Measurements from ENCODE around the gene GNLY. TPM values are rescaled to one million over a fixed set of nuclear protein-coding genes. Genes with fewer than 3 reads are reported as not detected.

GNLY gene
- total and polyA plus RNA-seq, 2 of the 13 experiments (the other 11 are each of a cell fraction or from before 2014, with no cell fraction given), result not detected

DNA sequence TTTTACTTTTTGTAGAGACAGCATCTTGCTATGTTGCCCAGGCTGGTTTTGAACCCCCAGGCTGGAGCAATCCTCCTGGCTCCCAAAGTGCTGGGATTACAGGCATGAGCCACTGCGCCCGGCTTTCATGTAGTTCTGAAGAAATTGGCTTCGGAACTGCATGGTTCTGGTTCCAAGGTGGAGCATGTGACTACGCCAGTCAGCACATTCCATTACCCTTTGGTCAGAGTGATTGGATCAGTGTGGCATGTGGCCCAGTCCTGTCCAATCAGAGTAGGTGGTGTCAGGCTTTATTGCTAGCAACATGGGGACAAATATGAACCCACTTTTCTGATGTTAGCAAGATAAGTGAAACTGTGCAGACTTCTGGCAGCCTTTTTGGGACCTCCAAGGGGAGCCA is 43.3 kb downstream of the GNLY start:
- peaks cover 4 to 29% of the 10 kb centered on the region in 2 experiments; a peak in 3 of 5 replicates for H3K27me3 ChIP-seq (ENCODE audit: control insufficient read depth in 1 of 2, insufficient read depth in 2 of 2, low read length in 2 of 2)
- DNase-seq (ENCODE audit: low spot score) (peak; percentile 63), FAIRE-seq (no peak), ATAC-seq (no peak)
- H3K4me1 ChIP-seq (ENCODE audit: insufficient read depth, low read length), result peaks cover 32% of the 10 kb centered on the region
- H3K4me3 ChIP-seq (replicated peaks in 1 of 3; ENCODE audit: insufficient read depth in 1 of 3, low read depth in 2 of 3, low read length in 3 of 3), result no peak overlapping the region
- TF ChIP-seq, protein P1, sequence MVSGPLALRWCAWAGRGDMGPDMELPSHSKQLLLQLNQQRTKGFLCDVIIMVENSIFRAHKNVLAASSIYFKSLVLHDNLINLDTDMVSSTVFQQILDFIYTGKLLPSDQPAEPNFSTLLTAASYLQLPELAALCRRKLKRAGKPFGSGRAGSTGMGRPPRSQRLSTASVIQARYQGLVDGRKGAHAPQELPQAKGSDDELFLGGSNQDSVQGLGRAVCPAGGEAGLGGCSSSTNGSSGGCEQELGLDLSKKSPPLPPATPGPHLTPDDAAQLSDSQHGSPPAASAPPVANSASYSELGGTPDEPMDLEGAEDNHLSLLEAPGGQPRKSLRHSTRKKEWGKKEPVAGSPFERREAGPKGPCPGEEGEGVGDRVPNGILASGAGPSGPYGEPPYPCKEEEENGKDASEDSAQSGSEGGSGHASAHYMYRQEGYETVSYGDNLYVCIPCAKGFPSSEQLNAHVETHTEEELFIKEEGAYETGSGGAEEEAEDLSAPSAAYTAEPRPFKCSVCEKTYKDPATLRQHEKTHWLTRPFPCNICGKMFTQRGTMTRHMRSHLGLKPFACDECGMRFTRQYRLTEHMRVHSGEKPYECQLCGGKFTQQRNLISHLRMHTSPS (CRISPR knock-in tag; IDR thresholded peaks at IDR 0.05; ENCODE audit: low read depth), result no peak
- TF ChIP-seq MAFF (IDR thresholded peaks at IDR 0.05; ENCODE audit: low read depth, low read length) (peak; percentile 62), NFYC (CRISPR knock-in tag; IDR thresholded peaks at IDR 0.05) (peak; percentile 27; the same call in 1 of the 2 replicates), GFI1 (CRISPR knock-in tag; IDR thresholded peaks at IDR 0.05; ENCODE audit: borderline replicate concordance) (no peak), ZNF572 (CRISPR knock-in tag; IDR thresholded peaks at IDR 0.05) (no peak), NFYB (CRISPR knock-in tag; IDR thresholded peaks at IDR 0.05) (0 out of 2 replicates have a peak, but pooled peaks have one; percentile 24), ZMYM2 (CRISPR knock-in tag; IDR thresholded peaks at IDR 0.05) (no peak), STAT5B (CRISPR knock-in tag; IDR thresholded peaks at IDR 0.05) (no peak), MTF1 (CRISPR knock-in tag; IDR thresholded peaks at IDR 0.05) (no peak), MAFK (conservative IDR thresholded peaks at IDR 0.05 in 1 of 2, IDR thresholded peaks at IDR 0.05 in 1 of 2; ENCODE audit: low read length in 2 of 2) (peak; percentile 35 to 63), MXD4 (CRISPR knock-in tag; IDR thresholded peaks at IDR 0.05) (no peak), ZNF335 (CRISPR knock-in tag; IDR thresholded peaks at IDR 0.05) (no peak)
- TF ChIP-seq, protein P2, sequence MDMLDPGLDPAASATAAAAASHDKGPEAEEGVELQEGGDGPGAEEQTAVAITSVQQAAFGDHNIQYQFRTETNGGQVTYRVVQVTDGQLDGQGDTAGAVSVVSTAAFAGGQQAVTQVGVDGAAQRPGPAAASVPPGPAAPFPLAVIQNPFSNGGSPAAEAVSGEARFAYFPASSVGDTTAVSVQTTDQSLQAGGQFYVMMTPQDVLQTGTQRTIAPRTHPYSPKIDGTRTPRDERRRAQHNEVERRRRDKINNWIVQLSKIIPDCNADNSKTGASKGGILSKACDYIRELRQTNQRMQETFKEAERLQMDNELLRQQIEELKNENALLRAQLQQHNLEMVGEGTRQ (IDR thresholded peaks at IDR 0.05; ENCODE audit: low read depth, low read length), result peak; percentile 77
- TF ChIP-seq, protein P2 (CRISPR knock-in tag; IDR thresholded peaks at IDR 0.05; ENCODE audit: borderline replicate concordance), result no peak
- BruUV-seq (replicated peaks), result no TSS peak
- H2AFZ ChIP-seq (ENCODE audit: low read length), result no peak overlapping the region
- H3K9me3 ChIP-seq (ENCODE audit: low read length), result no peaks in the 10 kb centered on the region
- H4K20me1 ChIP-seq (ENCODE audit: insufficient read depth, low read length), result no peaks in the 10 kb centered on the region
- no peak overlapping the region for H3K27ac ChIP-seq (ENCODE audit: extremely low read length, insufficient read depth, low read length)
- no peaks in the 10 kb centered on the region for H3K36me3 ChIP-seq (replicated peaks in 1 of 2; ENCODE audit: control insufficient read depth in 1 of 2, insufficient read depth in 2 of 2, low read length in 2 of 2)
- in situ Hi-C loops (cut with HindIII; ENCODE audit: extremely low pct_ligation_motif_present, low pct_unique_long_range_greater_than_20kb), result loop anchor here (10.0 kb wide), 1 partner anchor 337 kb away; no protein-coding TSS in a partner anchor
- H3K4me2 ChIP-seq (ENCODE audit: low read depth, low read length), result no peak overlapping the region
- ChIA-PET POLR2A (no interaction called here), CTCF (ENCODE audit: low intra/inter-chr PET ratio, low total read pairs) (no interaction called here)
- H3K9ac ChIP-seq (ENCODE audit: insufficient read depth, low read depth, low read length), result no peak overlapping the region
- H3K79me2 ChIP-seq (ENCODE audit: insufficient read depth, low read length), result no peaks in the 10 kb centered on the region
- WGBS (ENCODE audit: low lambda C conversion rate), result 64% methylated on average over 4 of the region's 4 CpGs
- intact Hi-C loops (cut with micrococcal nuclease; ENCODE audit: unreplicated experiment), result no loop called here
